Limb (tissue), 2 donors: ENCODE results near the gene WWTR1.

Experiments
- DNase-seq, 2 donors: peaks; one replicate each; pipeline ENCODE4 v3.0.0-alpha.2; 2016; ENCODE audit errors: extremely low spot score in 2 of 2

WWTR1 gene

GRCh38 chr3:149497966-149498670, 159.7 kb downstream of the WWTR1 start:
- no peak for DNase-seq

GRCh38 chr3:149496891-149497290, 160.9 kb downstream of the WWTR1 start:
- no peak for DNase-seq

DNA sequence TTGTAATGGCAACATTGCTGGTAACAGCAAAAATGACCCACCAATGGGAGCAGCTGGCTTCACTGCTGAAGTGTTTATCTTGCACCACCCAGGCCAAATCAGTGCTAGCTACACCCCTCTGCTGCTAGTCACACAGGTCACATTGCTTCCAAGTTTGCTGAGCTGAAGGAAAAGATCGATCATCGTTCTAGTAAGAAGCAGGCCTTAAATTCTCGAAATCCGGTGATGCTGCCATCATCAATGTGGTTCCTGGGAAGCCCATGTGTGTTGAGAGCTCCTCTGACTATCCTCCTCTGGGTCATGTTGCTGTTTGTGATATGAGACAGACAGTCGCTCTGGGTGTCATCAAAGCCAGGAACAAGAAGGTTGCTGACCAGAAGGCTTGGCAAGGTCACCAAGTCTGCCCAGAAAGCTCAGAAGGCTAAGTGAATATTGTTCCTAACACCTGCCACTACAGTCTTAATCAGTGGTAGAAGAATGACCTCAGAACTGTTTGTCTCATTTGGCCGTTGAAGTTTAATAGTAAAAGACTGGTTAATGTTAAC, 162.2 kb downstream of the WWTR1 start:
- no peak for DNase-seq

GRCh38 chr3:149494759-149495580, 162.9 kb downstream of the WWTR1 start:
- no peak for DNase-seq

- DNase-seq: peak; percentile 75 to 76
Measured at GRCh38 chr3:149494022-149494758, 163.6 kb downstream of the WWTR1 start.

DNA sequence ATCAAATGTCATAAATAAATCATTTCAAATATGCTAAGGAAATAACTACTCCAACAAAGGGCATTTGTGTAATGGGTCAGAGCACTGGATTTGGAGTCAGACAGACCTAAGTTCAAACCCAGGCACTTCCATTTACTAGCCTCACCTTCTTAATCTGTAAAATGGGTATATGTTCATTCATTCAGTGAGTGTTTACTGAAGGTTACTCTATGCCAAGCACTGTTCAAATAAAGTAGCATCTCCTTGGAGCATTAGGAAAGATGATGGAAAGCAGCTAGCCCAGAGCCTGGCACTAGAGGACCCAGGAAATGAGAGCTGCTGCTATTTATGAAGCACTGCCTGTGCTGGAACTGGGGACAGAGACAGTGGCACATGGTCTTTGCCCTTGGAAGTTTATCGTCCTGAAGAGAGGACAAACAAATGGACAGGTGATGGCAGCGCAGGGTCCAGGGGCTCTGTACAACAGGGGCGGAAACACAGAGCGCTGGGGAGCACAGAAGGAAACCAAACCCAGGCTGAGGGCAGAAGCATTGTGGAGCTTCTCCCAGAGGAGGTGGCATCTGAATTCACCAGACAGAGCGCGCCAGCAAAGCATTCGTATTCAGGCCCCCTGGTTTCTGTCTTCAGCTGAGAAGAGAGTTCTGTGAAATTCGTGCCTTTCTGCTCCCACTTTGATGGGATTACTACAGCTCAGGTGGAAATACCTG, 164.4 kb downstream of the WWTR1 start:
- no peak for DNase-seq

- DNase-seq: no peak
Measured at GRCh38 chr3:149490260-149490971, 167.4 kb downstream of the WWTR1 start.

- DNase-seq: no peak
Measured at GRCh38 chr3:149489060-149489690, 168.7 kb downstream of the WWTR1 start.

- no peak for DNase-seq
Measured at GRCh38 chr3:149487598-149488197, 170.1 kb downstream of the WWTR1 start.

- DNase-seq: no peak
Measured at GRCh38 chr3:149486726-149487125, 171.1 kb downstream of the WWTR1 start.

GRCh38 chr3:149481491-149481890, 176.3 kb downstream of the WWTR1 start:
- DNase-seq: no peak

DNA sequence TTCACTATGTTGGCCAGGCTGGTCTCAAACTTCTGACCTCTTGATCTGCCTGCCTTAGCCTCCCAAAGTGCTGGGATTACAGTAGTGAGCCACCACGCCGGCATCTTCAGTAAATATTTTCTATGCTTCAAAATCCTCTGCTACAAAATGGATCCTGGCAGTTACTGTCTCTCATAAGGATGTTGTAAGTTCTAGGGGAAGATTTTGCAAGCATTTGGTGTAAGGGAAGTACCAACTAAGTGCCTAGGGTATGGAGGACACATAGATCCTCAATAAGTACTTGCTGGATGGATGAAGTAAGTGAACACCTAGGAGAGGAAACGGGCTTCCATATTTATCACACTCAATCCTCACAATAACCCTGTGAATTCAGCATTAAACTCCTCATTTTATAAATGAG, 176.8 kb downstream of the WWTR1 start:
- no peak for DNase-seq

GRCh38 chr3:149480326-149481017, 177.4 kb downstream of the WWTR1 start:
- DNase-seq: peak; percentile 40 to 69

DNA sequence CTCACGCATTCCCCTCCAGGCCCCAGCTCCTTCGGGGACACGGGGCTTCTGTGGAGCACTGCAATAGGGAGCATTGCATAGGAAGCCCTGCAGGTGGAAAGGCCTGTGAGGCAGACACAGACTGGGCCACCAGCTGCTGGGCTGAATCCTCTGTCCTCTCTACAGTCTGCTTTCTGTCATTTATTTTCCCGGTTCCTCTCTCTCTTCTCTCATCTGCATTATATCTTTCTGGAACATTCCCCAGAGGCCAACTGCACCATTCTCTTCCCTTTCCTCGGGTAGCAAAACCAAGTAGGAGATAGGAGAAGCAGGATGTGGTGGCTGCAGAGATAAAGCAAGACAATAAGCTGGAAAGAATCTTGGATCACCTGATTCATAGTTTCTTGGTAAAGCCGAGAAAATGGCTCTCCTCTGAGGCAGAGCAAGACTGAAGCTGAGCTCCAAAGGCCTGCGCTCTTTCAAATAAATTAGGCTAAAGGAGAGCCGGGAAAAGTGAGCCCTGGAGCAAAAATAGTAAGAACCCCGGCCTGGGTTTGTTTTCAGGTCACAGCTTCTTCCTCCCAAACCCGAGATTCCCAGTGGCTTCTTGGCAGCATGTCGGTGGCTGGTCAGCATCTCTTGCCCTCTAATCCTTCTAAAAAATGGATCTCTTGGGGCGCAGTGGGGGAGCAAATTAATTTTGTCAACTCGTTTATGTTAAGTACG, 178.1 kb downstream of the WWTR1 start:
- no peak for DNase-seq

DNA sequence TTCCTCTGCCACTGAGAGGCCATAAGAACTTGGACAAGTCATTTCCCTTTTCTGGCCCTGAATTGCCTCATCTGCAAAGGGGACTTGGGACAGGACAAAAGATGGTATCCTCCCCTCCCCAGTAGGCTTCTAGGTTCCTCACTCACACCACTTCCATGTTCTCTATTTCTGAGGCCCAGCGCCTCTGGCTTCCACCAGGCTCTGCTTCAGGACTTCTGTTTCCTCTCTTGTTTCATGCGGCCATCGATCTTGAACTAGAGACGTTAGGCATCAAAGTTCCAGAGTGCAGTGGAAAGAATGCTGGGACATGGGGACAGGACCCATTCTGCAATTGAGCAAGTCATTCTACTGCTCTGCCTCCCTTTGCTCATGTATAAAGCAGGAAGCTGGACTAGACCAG, 181.6 kb downstream of the WWTR1 start:
- no peak for DNase-seq

DNA sequence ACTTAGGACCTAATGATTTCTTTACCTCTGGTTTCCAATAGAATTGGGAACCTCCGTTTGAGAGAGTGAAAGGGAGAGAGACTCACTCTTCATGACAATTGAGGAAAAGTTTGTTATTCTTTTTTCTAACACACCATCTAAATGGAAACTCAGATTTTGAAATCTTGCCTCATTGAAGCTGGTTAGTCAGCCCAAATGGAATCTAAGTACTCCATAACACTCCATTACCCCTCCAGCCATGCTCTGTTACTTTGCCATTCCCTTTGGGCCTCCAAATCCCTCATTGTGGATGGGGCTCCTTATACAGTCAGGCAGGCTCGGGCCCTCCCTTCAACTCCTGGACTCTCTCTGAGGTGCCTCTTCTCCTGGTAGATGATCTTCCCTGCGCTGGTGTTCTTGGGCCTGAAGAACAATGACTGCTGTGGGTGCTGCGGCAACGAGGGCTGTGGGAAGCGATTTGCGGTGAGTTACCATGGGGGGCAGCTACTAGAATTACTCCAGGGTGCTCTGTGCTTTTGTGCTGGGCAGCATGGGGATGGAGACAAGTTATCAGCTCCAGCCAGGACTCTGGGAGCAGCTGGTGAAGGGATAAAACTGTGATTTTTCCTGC, 182.3 kb downstream of the WWTR1 start:
- no peak for DNase-seq

GRCh38 chr3:149474250-149474817, 183.5 kb downstream of the WWTR1 start, which contains the start of gene TM4SF4:
Gene TM4SF4 (plus strand): TSS chr3:149474697. CDS start chr3:149474878, 181 bp downstream.
- no peak for DNase-seq
